ENCODE results near the gene KCNQ5.

KCNQ5 gene

GRCh38 chr6:72640615-72640930 is 18.7 kb downstream of the KCNQ5 start:
- DNase-seq = no peak

GRCh38 chr6:72642435-72642834 is 20.6 kb downstream of the KCNQ5 start:
- no peak for DNase-seq

DNA sequence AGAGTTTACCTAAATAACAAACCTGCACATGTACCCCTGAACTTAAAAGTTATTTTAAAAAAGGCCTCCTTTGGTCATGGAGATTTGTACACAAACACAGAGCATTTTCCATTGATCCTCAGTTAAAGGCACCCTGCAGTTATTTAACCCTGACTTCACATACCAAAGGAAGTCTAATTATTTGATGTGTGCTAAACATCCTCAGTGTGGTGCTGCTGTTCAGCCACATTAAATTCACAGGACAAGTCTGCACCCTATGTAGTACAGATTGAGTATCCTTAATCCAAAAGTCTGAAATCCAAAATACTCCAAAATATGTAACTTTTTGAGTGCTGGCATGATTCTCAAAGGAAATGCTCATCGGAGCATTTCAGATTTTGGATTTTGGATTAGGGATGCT is 21.4 kb downstream of the KCNQ5 start:
- DNase-seq = no peak

DNA sequence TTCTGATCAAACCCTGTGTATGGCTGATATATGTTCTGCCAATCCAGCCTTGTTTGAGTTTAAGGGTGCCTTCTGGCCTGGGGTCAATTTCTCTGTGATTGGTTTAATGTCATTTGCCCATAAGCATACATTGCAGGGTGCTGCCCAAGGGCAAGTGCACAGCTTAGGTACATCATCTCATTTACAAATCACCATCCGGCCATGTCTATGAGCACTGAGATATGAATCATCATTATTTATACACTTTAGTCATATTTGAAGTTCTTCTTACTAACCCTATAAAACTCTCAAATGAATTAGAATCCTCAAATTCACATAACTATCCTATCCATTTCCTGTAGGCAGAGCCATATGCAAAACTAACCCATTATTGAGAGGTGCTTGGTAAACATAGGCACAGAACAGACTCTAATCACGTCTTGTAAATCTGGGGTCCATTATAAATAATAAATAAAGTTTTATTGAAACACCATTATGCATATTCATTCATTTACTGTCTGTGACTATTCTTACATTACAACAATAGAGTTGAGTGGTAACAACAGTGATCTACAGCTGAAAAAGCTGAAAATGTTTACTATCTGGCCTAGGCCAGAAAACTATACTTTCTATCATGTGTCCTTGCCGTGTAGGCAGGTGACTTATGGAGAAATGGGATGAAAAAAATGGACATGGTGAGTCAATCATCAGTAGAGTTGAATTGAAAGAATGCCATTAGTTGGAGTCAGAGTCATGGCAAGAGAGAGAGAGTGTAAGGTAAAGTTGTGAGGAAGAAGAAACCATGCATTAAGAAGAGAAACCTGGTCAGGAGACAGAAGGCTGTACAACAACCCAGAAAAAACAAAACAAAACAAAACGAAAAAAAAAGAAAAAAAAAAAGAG is 25.0 kb downstream of the KCNQ5 start:
- DNase-seq = peak; percentile 8

DNA sequence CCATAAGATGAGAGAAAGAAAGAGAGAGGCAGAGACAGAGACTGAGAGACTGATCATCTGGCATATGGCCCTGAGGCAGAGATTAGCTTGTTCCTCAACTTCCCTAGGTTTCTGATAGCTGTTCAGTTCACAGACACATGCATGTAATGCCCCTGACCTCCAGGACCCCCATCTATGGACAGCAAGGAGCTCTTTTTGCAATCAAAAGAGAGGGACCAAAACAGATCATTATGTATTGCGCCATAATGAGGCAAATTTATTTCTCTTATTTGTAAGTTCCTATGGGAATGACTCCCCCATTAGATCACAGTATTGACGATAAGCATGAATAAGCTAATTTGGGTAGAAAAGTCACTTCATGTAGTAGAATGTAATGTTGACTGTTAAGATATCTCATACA is 25.6 kb downstream of the KCNQ5 start:
- no peak for DNase-seq

GRCh38 chr6:72649032-72649984 is 27.4 kb downstream of the KCNQ5 start:
- peak; percentile 88 for DNase-seq

- peak; percentile 51 for DNase-seq
These were observed 28.3 kb downstream of the KCNQ5 start for GRCh38 chr6:72650081-72650745.

DNA sequence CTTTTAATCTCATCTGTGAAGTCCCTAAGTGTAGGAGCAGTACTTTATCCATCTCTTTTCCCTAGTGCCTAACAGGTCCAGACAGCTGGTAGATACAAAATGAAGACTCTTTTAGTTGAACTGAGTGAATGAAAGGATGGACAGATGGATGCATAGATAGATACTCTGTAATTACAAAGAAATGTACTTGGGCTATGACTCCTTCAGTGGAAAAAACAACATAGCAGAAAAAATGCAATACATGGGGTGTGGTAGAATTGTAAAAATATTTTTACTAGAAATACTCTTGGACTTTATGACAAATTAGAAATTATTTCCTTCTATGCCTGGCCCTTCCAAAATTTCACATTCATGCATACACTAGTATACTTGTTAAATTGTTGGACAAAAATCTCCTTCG is 29.3 kb downstream of the KCNQ5 start:
- peak; percentile 83 for DNase-seq

GRCh38 chr6:72651967-72652956 is 30.4 kb downstream of the KCNQ5 start:
- DNase-seq = peak; percentile 31

DNA sequence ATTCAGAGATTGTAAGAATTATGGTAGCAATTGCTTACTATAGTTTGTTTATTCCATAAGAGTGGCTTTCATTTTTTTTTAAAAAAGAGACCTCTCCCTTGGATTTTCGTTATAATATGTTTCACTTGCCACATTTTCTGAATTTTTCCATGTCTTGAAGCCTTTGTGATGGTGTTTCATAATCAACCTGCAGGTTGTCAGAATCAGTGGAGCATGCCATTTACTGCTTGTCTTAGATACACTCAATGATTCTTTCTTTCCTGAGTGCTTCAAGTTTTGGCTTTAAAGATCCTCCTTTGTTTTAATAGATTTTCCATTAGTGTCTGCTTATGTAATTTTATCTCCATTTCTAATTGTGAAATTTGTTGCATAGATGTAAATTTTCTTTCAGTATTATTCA is 31.2 kb downstream of the KCNQ5 start:
- DNase-seq = no peak

DNA sequence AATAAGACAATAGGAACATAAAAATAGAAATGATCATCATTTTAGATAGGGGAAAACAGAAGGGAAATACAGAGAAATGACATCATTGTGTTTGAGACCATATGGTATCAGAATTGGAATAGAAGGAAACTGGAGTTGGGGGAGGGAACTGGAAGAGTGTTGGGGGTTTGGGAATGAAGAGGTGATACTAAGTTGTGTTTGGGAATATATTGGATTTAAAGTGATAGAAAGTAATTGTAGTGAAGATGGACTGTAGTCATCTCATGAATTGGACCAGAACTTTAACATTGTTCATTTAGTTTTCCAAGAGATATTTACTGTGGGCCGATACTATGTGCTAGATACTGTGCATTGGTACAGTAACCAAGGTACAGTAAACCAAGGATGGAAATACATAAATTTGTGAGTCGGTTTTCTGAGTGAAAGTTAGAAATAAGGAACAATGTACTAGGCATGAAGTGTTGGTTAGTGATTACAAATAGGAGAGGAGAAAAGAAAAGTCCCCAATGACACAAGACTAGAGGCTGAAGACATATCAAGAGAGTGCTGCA is 32.3 kb downstream of the KCNQ5 start:
- no peak for DNase-seq

DNA sequence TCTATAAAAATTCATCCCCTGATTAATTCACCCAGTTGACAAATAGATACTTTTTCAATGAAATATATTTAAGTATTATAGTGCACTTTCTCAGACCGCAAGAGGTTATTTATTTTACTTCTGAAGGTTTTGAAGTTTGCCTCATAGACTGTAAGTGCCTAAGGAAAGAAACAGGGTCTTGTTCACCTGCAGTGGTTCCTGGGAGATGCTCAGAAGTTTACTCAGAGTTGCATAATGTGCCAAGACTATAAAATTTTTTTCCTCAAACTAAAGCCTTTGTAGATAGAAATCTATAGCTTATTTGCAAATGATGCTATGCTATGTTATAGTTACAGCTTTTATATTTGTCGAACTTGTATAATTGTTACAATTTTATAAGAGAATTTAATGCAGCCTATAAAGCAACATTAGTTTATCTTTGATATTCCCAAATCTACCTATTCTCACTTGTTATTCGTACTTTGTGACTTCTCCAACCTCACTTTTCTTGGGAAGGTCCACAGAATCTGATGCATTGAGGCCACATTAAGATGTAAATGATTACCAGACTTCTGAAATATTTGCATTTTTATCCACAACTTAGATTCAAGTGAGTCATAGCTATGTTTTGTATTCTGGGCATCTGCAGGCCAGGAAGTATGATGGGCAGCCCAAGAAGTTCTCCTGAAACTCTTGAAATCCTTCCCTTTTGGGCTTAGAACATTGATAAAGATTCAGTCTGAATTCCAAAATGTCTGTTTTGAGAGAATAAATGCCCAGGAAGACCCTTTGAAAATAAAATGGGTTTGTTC is 35.7 kb downstream of the KCNQ5 start:
- DNase-seq = peak; percentile 67

DNA sequence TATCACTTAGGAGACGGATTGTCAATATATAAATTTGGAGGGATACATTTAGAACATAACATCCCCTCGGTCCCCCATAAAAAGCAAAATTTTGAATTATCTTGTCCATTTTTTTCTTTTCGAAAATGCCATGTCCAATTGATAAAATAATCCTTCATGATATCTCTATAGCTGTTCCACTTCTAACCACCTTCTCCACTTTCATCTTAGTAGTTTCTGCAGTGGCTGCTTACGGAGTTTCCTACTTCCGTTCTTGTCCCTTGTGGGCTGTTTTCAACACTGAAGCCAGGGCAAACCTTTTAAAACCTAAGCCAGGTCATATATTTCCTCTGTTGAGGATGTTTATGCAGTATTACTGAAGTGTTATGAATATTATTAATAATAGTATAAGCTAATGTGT is 37.9 kb downstream of the KCNQ5 start:
- DNase-seq = no peak

- DNase-seq = peak; percentile 19
These were observed 39.5 kb downstream of the KCNQ5 start for GRCh38 chr6:72661411-72661810.

- no peak for DNase-seq
These were observed 43.7 kb downstream of the KCNQ5 start for GRCh38 chr6:72665599-72665998.

DNA sequence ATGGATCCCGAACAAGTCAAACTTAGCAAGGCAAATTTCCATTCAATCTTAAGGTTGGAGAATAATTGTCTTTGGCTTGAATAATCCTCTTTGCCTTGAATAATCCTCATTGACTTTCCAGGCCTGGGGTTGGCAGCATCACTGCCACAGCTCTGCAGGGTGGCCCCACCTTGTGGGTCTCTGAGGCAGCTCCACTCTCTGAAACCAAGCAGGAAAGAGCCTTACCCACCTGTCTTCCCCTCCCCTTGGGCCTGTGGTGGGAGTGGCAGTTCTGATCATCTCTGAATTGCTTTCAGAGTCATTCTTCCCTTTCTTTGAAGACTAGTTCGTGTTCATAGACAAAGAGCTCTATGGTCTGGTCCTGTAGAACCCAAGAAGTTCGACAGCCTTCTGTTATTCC is 47.5 kb downstream of the KCNQ5 start:
- DNase-seq = no peak

- no peak for DNase-seq
These were observed 51.0 kb downstream of the KCNQ5 start for GRCh38 chr6:72672906-72673305.

DNA sequence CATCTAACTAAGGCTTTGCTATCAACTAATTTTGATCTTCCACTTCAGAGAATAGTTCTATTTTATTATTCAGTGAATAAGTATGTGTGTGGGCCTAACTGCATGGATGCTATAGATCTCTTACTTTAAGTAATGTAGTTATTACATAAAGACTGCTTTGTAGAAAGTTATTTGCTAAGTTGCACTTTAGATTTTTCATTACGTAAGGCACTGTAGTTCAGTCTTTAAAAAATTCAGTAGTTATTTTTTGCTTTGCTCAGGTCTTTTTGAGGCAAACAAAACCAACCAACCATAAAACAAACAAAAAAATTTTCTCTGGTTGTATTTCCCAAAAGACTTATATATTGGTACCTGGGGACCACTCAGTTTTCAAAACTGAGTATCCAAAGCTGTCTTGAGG is 53.0 kb downstream of the KCNQ5 start:
- no peak for DNase-seq

- peak; percentile 47 for DNase-seq
These were observed 53.5 kb downstream of the KCNQ5 start for GRCh38 chr6:72675396-72675795.

- no peak for DNase-seq
These were observed 55.1 kb downstream of the KCNQ5 start for GRCh38 chr6:72676995-72677394.

GRCh38 chr6:72677740-72678139 is 55.9 kb downstream of the KCNQ5 start:
- DNase-seq = no peak

Measured in fibroblast of skin of back (primary cell).